GM12891 (cell line): ENCODE results near the gene RALGAPA1.

Experiments used
- PAX5 ChIP-seq: IDR thresholded peaks from 2 replicates; pipeline ENCODE4 v1.6.1; 2011; ENCODE audit warnings: low read length, moderate library complexity, mild to moderate bottlenecking; ENCODE audit not compliant: insufficient read depth, severe bottlenecking
- POLR2A ChIP-seq: IDR thresholded peaks from 2 replicates; pipeline ENCODE4 v1.6.1; 2011; ENCODE audit warnings: low read depth, low read length, control low read depth
- POLR2AphosphoS5 ChIP-seq: IDR thresholded peaks from 2 replicates; pipeline ENCODE4 v1.6.1; 2011; ENCODE audit warnings: low read depth, low read length, control low read depth
- POU2F2 ChIP-seq: IDR thresholded peaks from 2 replicates; pipeline ENCODE4 v1.6.1; 2011; ENCODE audit warnings: low read depth, mild to moderate bottlenecking, control low read depth, low read length, moderate library complexity
- SPI1 ChIP-seq: IDR thresholded peaks from 2 replicates; pipeline ENCODE4 v1.6.1; 2011; ENCODE audit warnings: low read depth, low read length, control low read depth
- TAF1 ChIP-seq: IDR thresholded peaks from 2 replicates; pipeline ENCODE4 v1.6.1; 2011; ENCODE audit warnings: low read depth, low read length, control low read depth

DNA sequence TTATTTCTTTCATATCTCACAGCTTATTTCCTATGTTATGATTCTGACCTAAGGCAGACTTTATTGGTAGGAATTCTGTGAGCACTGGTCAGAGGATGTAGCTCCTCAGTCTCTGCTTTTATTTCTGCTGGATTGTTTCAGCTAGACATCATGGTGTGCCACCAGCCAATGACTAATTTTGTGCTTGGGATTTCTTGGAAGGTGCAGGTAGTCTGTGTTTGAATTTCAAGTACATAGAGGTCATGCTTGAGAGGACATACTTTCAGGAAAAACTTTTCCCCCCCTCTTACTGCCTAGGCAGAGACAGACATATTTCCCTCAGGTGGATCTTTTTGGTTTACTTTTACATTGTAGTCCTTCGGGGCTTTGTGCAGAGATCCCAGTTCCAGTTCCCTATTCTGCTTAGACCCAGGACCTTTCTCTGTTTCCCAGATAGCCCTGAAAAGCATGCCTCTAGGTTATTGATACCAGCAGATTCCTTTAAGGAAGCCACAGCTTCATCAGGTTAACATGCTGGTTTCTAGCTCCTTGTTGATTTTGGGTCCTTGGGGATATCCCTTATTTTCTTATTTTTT, 45.7 kb upstream of the RALGAPA1 start:
- TF ChIP-seq POLR2A: no peak
- TF ChIP-seq POLR2AphosphoS5: no peak
- TF ChIP-seq TAF1: no peak
- no peak for TF ChIP-seq POU2F2
- peak; percentile 72 for TF ChIP-seq SPI1
- no peak for TF ChIP-seq PAX5
